Thoracic aorta (tissue), 2 donors: Measurements from ENCODE around the gene DGKI. TPM values are rescaled to one million over a fixed set of nuclear protein-coding genes. Genes with fewer than 3 reads are reported as not detected.

ENCODE experiments used
- ATAC-seq: fragments of 150-250 bp; one replicate; pipeline ENCODE4 v1.8.0; 2017; ENCODE audit warnings: low read depth; ENCODE audit not compliant: insufficient number of reproducible peaks, low FRiP score
- DNase-seq: peaks from one replicate; pipeline ENCODE4 v3.0.0-alpha.2; 2020; ENCODE audit warnings: low spot score
- H3K27ac ChIP-seq, 2 donors: fragments of 200-600 bp; sonication (generic); 1 replicate in 1 of 2; 2 replicates in 1 of 2; pipeline ENCODE4 v1.5.1; 2016; ENCODE audit warnings: mild to moderate bottlenecking in 2 of 2, moderate library complexity in 2 of 2
- H3K27me3 ChIP-seq: fragments of 200-600 bp; sonication (generic); replicated peaks from 2 replicates; pipeline ENCODE4 v1.6.0; 2016; ENCODE audit warnings: mild to moderate bottlenecking; ENCODE audit not compliant: insufficient read depth
- H3K36me3 ChIP-seq: fragments of 200-600 bp; sonication (generic); one replicate; pipeline ENCODE4 v1.5.1; 2016
- H3K4me1 ChIP-seq, 2 donors: fragments of 200-600 bp; sonication (generic); 1 replicate in 1 of 2; 2 replicates in 1 of 2; pipeline versions ENCODE4 v1.5.1 to v1.6.0; 2016; ENCODE audit warnings: low read depth in 2 of 2, mild to moderate bottlenecking in 1 of 2; ENCODE audit not compliant: control insufficient read depth in 1 of 2
- H3K4me3 ChIP-seq: fragments of 200-600 bp; sonication (generic); 2 replicates; pipeline ENCODE4 v1.5.1; 2016; ENCODE audit warnings: mild to moderate bottlenecking
- H3K9me3 ChIP-seq: fragments of 200-600 bp; sonication (generic); 2 replicates; pipeline ENCODE4 v1.5.1; 2016
- CTCF ChIP-seq: fragments of 200-600 bp; sonication (generic); IDR thresholded peaks from one replicate; pipeline ENCODE4 v1.5.1; 2019; ENCODE audit warnings: antibody characterized with exemption
- total RNA-seq, 2 donors: library from RNA; depleted of rRNA; stranded (reverse); fragments of >200 nt; gene quantifications; one replicate each; pipeline versions ENCODE4 v1.1.0 to v1.2.3, GENCODE V29; 2016

DGKI gene
- total RNA-seq, 2 donors from 2014 or later: 10.3 to 22.3 TPM

DNA sequence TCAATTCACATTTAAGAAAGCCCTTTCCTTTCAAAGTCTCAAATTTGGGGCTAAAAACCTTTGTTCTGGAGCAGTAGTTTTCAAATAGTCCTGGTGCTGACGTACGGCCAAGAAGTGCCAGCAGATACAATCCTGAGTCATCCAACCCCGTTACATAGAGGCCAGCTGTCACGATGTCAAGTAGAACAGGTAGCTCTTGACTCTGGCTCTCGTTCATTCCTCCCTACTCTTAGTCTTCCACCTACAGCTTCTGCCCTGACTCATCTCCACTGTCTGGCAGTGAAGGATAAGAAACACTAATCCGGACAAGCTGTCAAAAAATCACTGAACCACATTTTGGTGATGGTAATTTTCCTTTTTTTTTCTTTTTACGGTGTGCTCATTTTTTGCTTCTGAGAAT is 370.8 kb downstream of the DGKI start:
- no peaks in the 10 kb centered on the region for H3K4me1 ChIP-seq
- no peak for TF ChIP-seq CTCF
- no peak overlapping the region for H3K4me3 ChIP-seq
- ATAC-seq (no peak), DNase-seq (no peak)
- no peaks in the 10 kb centered on the region for H3K36me3 ChIP-seq
- H3K27me3 ChIP-seq: no peaks in the 10 kb centered on the region
- no peaks in the 10 kb centered on the region for H3K9me3 ChIP-seq
- no peak overlapping the region for H3K27ac ChIP-seq

DNA sequence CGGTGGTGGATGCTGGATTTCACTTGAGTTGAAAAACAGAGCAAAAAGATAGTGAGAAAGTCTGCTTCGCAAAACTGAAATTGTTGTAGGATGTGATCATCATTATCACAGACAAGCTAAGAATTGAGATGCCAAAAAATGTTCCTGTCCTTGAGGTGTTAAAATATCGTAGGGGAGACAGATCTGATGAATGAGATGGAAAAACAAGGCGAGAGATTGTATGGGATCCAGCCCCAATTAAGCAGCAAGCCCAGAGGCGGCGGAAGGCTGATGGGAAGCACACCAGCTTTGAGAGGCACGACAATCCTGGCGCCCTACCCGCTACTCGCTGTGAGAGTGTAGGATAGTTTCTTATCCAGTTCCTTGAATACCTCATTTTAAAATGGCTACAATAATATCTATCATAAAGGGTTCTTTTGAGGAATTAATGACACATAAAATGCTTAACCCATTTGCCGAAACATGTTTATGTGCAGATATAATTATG is 372.2 kb downstream of the DGKI start:
- no peak overlapping the region for H3K27ac ChIP-seq
- H3K9me3 ChIP-seq: no peaks in the 10 kb centered on the region
- TF ChIP-seq CTCF: no peak
- no peak for ATAC-seq
- H3K36me3 ChIP-seq: no peaks in the 10 kb centered on the region
- H3K4me1 ChIP-seq: no peaks in the 10 kb centered on the region
- H3K27me3 ChIP-seq: no peaks in the 10 kb centered on the region
- H3K4me3 ChIP-seq: no peak overlapping the region
- no peak for DNase-seq

DNA sequence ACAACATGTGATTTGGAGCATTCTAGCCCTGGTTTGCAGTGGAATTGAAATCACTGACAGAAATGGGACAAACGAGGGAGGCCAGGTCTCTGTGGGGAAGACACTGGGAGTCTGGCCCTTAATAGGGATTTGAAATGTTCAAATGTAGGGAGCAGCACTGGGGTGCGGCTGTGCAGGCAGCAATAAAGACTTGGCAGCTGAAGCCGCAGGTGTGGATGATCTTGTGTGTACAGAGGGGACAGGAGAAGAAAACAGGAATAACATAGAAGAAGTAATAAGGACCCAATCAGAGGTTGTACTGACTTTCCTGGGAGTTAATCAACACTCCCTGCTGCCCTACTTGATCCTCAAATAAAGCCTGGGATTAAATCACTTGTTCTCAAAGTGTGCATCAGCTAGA is 375.6 kb downstream of the DGKI start:
- Histone ChIP-seq H3K4me3 (no peak overlapping the region), H3K36me3 (no peaks in the 10 kb centered on the region), H3K27me3 (no peaks in the 10 kb centered on the region), H3K9me3 (no peaks in the 10 kb centered on the region), H3K27ac (no peak overlapping the region), H3K4me1 (no peaks in the 10 kb centered on the region)
- no peak for TF ChIP-seq CTCF
- no peak for DNase-seq
- ATAC-seq: no peak

- H3K36me3 ChIP-seq: no peaks in the 10 kb centered on the region
- H3K4me1 ChIP-seq: no peaks in the 10 kb centered on the region
- no peak overlapping the region for H3K27ac ChIP-seq
- no peak overlapping the region for H3K4me3 ChIP-seq
- H3K9me3 ChIP-seq: no peaks in the 10 kb centered on the region
- no peak for DNase-seq
- TF ChIP-seq CTCF: no peak
- no peaks in the 10 kb centered on the region for H3K27me3 ChIP-seq
- no peak for ATAC-seq
Measured at GRCh38 chr7:137469858-137470257, 376.9 kb downstream of the DGKI start.

GRCh38 chr7:137469191-137469811 is 377.5 kb downstream of the DGKI start:
- Histone ChIP-seq H3K27ac (no peak overlapping the region), H3K27me3 (no peaks in the 10 kb centered on the region), H3K4me1 (no peaks in the 10 kb centered on the region), H3K36me3 (no peaks in the 10 kb centered on the region), H3K4me3 (no peak overlapping the region), H3K9me3 (no peaks in the 10 kb centered on the region)
- no peak for DNase-seq
- TF ChIP-seq CTCF: no peak
- no peak for ATAC-seq
